HFFc6 (cell line): ENCODE data around the gene TIAM2. TPM values are rescaled to one million over a fixed set of nuclear protein-coding genes. Genes with fewer than 3 reads are reported as not detected.

Experiments
- DNase-seq: peaks from one replicate; pipeline ENCODE4 v3.0.0-alpha.2; 2018
- H3K27ac Mint-ChIP-seq: 2 replicates; pipeline ENCODE4 v1.8.0; 2020; ENCODE audit warnings: mild to moderate bottlenecking, mixed read lengths
- H3K27me3 Mint-ChIP-seq: 2 replicates; pipeline ENCODE4 v1.8.0; 2021; ENCODE audit warnings: mild to moderate bottlenecking, moderate library complexity, mixed read lengths; ENCODE audit not compliant: insufficient read depth
- H3K36me3 Mint-ChIP-seq: 2 replicates; pipeline ENCODE4 v1.8.0; 2021; ENCODE audit warnings: low read depth, mixed read lengths
- H3K4me1 Mint-ChIP-seq: 2 replicates; pipeline ENCODE4 v1.8.0; 2020; ENCODE audit warnings: low read depth, mixed read lengths
- H3K4me3 Mint-ChIP-seq: 2 replicates; pipeline ENCODE4 v1.8.0; 2020; ENCODE audit warnings: mild to moderate bottlenecking, moderate library complexity, mixed read lengths
- H3K9me3 Mint-ChIP-seq: 2 replicates; pipeline ENCODE4 v1.8.0; 2020; ENCODE audit warnings: mild to moderate bottlenecking, mixed read lengths
- total RNA-seq, 6 experiments: library from RNA; stranded (reverse); fragmentation: NEBNext Ultra II Directional; extraction: Animal tissue kit (Norgen Biotek cat#: 25700); gene quantifications; 2 replicates in 1 of 6; 3 replicates in 5 of 6; pipeline ENCODE4 v1.2.3, GENCODE V29; 2021
- TF ChIP-seq, protein P1 (sequence below): fragments of 200-600 bp; sonication (generic); IDR thresholded peaks from 2 replicates; pipeline ENCODE4 v1.5.0; 2021; ENCODE audit warnings: antibody characterized with exemption, mild to moderate bottlenecking

Gene TIAM2
- total RNA-seq, 6 experiments from 2014 or later = 7.2 to 11.2 (median 9.4) TPM

DNA sequence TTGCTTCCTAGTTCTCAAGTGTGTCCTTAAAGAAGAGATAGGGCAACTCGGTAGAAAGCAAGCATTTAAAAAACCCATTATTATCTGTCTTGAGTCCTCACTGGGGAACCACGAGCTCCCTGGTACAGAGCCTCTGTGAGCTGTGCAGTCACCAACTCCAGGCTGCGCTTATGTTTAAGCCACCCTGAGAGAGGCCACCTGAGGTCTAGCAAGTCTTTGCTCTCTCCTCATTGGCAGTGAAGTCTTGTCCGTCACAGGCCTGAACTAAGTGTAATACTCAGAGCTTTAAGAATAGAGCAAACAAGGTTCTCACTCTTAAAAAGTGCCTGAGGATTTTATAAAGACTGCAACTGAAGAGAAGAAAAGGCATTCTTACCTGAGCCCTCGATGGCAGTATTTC is 264.8 kb downstream of the TIAM2 start:
- H3K27ac Mint-ChIP-seq = no peak overlapping the region
- no peaks in the 10 kb centered on the region for H3K9me3 Mint-ChIP-seq
- peaks cover 47% of the 10 kb centered on the region for H3K4me1 Mint-ChIP-seq
- TF ChIP-seq, protein P1, sequence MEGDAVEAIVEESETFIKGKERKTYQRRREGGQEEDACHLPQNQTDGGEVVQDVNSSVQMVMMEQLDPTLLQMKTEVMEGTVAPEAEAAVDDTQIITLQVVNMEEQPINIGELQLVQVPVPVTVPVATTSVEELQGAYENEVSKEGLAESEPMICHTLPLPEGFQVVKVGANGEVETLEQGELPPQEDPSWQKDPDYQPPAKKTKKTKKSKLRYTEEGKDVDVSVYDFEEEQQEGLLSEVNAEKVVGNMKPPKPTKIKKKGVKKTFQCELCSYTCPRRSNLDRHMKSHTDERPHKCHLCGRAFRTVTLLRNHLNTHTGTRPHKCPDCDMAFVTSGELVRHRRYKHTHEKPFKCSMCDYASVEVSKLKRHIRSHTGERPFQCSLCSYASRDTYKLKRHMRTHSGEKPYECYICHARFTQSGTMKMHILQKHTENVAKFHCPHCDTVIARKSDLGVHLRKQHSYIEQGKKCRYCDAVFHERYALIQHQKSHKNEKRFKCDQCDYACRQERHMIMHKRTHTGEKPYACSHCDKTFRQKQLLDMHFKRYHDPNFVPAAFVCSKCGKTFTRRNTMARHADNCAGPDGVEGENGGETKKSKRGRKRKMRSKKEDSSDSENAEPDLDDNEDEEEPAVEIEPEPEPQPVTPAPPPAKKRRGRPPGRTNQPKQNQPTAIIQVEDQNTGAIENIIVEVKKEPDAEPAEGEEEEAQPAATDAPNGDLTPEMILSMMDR = no peak
- peaks cover 23% of the 10 kb centered on the region for H3K36me3 Mint-ChIP-seq
- no peak for DNase-seq
- H3K4me3 Mint-ChIP-seq = no peak overlapping the region
- peaks cover 4% of the 10 kb centered on the region; the same call in 1 of the 2 replicates for H3K27me3 Mint-ChIP-seq

GRCh38 chr6:155260686-155261085 is 265.6 kb downstream of the TIAM2 start:
- no peak for DNase-seq
- Mint-ChIP-seq H3K4me3 (no peak overlapping the region), H3K27ac (peak overlapping the region; percentile 10; the same call in 1 of the 2 replicates), H3K4me1 (peaks cover 49% of the 10 kb centered on the region), H3K27me3 (peaks cover 4% of the 10 kb centered on the region; the same call in 1 of the 2 replicates), H3K9me3 (no peaks in the 10 kb centered on the region), H3K36me3 (peaks cover 22% of the 10 kb centered on the region)
- TF ChIP-seq, protein P1 = no peak

DNA sequence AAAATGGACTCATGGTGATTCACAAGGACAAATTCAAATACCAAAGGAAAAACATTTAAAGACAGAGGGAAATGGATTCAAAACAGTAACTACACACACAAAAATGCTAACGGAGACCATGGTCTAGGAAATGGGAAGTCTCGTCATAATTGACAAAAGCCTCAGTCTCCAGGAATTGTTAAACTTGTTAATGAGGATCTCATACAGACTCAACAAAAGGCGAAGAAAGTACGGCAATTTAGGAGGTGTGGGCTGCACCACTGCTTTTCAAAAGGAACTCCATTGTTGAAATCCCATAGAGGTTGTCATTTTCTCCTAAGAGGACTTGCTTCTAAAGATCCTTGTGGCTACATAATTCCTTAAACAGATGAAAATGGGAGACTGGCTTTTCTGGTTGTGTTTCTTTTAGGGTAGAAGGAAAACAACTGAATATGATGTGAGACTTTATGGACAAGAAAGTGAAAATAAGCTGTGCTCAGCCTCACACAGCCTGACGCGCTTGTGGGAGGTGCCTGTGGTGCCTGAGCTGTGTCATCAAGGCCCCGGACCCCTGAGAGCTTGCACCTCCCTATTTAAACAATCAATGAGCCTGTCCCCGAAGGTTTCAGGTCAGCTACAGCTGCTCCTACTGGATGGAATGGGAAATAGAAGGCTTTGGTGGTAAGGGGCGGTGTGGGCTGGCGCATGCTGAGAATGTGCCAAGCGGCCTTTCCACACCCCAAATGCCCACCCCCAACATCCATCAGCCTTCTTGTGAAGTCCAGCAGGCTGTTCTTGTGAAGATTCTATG is 266.2 kb downstream of the TIAM2 start:
- peaks cover 47% of the 10 kb centered on the region for H3K4me1 Mint-ChIP-seq
- peak overlapping the region; percentile 10; the same call in 1 of the 2 replicates for H3K27ac Mint-ChIP-seq
- peaks cover 4% of the 10 kb centered on the region; the same call in 1 of the 2 replicates for H3K27me3 Mint-ChIP-seq
- peaks cover 27% of the 10 kb centered on the region for H3K36me3 Mint-ChIP-seq
- DNase-seq = no peak
- H3K9me3 Mint-ChIP-seq = no peaks in the 10 kb centered on the region
- H3K4me3 Mint-ChIP-seq = no peak overlapping the region
- TF ChIP-seq, protein P1 = peak; percentile 42

- Mint-ChIP-seq H3K4me3 (no peak overlapping the region), H3K27ac (peak overlapping the region; percentile 46; the same call in 1 of the 2 replicates), H3K4me1 (peaks cover 42% of the 10 kb centered on the region), H3K27me3 (peaks cover 4% of the 10 kb centered on the region; the same call in 1 of the 2 replicates), H3K36me3 (peaks cover 26% of the 10 kb centered on the region), H3K9me3 (no peaks in the 10 kb centered on the region)
- TF ChIP-seq, protein P1 = no peak
- no peak for DNase-seq
Observed at GRCh38 chr6:155262655-155263054, 267.5 kb downstream of the TIAM2 start.

GRCh38 chr6:155263373-155264063 is 268.4 kb downstream of the TIAM2 start, which contains the start of gene CLDN20:
TSS of gene CLDN20 (plus strand) at chr6:155264013. CDS start at chr6:155275720, 11,707 bp downstream.
- peaks cover 49% of the 10 kb centered on the region for H3K4me1 Mint-ChIP-seq
- H3K36me3 Mint-ChIP-seq = peaks cover 27% of the 10 kb centered on the region
- H3K27ac Mint-ChIP-seq = peak within 1 kb of the TSS; percentile 36
- H3K27me3 Mint-ChIP-seq = peaks cover 2% of the 10 kb centered on the region; the same call in 1 of the 2 replicates
- DNase-seq = no peak
- TF ChIP-seq, protein P1 = no peak
- H3K9me3 Mint-ChIP-seq = no peaks in the 10 kb centered on the region
- H3K4me3 Mint-ChIP-seq = no peak within 1 kb of the TSS
